LNCAP (cell line): Measurements from ENCODE around the gene INSIG2.

Experiments
- CTCF ChIP-seq: fragments of 450-650 bp; IDR thresholded peaks from 2 replicates; pipeline ENCODE4 v1.5.1; 2017; ENCODE audit warnings: mild to moderate bottlenecking

Gene INSIG2

GRCh38 chr2:118062048-118062447 is 26.2 kb upstream of the INSIG2 start:
- no peak for TF ChIP-seq CTCF

GRCh38 chr2:118062669-118063068 is 25.6 kb upstream of the INSIG2 start:
- TF ChIP-seq CTCF, result no peak

- TF ChIP-seq CTCF, result no peak
Measured at GRCh38 chr2:118065015-118065706, 23.1 kb upstream of the INSIG2 start.

GRCh38 chr2:118065921-118066511 is 22.3 kb upstream of the INSIG2 start:
- no peak for TF ChIP-seq CTCF

GRCh38 chr2:118077636-118078247 is 10.5 kb upstream of the INSIG2 start:
- no peak for TF ChIP-seq CTCF

GRCh38 chr2:118078734-118079133 is 9.5 kb upstream of the INSIG2 start:
- no peak for TF ChIP-seq CTCF

GRCh38 chr2:118084491-118085089 is 3.7 kb upstream of the INSIG2 start:
- TF ChIP-seq CTCF, result no peak
